GM21423 (cell line): ENCODE data around the gene GNG3.
"Not testable (repeated sequence)": the region's sequence is repeated elsewhere in the genome, so short reads cannot be mapped to it uniquely, and the experiment has no call there.

Source experiments
- ATAC-seq: cut with Tn5 transposase; IDR thresholded peaks from one replicate; pipeline ENCODE4 v1.9.1; 2021; ENCODE audit warnings: mild to moderate bottlenecking, moderate library complexity; ENCODE audit not compliant: unreplicated experiment

GNG3 gene

DNA sequence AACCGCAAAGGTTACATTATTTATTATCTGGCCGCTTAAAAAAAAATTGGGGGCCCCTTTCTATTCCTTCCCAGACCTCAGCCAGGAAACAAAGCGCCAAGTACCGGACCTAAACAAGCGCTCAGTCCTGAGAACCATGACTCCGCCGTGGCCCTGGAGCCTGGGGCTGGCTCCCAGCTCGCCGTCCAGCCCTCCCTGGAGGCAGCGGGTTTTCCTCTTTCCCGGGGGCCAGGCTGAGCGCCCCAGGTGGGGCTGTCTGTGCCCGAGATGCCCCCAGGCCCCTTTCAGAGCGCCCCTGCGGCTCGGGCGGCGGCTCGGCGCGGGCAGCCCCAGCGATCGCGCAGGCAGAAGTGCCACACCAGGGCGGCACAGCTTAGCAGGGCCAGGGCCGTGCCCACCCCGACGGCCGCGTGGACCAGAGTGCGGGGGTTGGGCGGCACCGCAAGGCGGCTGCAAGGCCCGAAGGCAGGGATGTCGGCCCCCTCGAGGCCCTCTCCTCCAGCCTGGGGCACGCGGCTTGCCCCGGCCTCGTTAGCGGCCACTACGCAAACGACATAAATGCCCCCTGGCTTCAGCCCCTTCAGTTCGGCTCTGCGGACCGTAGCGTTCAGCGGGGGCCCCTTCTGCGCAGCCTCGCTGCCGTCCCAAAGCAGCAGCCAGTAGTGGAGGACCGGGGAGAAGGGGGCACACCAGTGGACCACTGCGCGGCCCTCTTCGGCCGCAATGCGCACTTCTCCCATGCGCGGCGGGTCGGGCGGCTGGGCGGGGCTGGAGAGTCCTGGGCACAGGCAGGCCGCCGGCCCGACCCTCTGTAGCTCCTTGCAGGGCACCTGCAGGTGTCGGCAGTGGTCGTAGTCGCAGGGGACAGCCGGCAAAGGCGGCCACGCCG lies 19.7 kb upstream of the GNG3 start:
- no peak for ATAC-seq

DNA sequence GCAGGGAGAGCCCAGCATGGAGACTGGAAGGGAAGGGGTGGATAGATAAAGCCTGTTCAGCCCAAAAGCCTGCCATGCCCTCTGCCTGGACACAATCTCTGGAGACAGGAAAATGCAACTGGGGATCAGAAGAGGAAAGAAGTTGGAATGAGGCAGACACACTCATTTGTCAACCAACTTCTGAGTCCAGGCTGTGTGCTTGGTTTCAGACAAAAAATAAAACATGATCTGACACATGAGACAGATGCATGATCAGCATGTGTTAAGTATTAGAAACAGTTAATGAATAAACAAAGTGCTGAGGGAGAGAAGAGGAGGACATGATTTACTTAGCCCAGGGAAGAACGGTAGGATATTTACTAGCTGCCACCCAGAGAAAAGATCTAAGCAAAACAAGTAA lies 19.0 kb upstream of the GNG3 start:
- no peak for ATAC-seq

DNA sequence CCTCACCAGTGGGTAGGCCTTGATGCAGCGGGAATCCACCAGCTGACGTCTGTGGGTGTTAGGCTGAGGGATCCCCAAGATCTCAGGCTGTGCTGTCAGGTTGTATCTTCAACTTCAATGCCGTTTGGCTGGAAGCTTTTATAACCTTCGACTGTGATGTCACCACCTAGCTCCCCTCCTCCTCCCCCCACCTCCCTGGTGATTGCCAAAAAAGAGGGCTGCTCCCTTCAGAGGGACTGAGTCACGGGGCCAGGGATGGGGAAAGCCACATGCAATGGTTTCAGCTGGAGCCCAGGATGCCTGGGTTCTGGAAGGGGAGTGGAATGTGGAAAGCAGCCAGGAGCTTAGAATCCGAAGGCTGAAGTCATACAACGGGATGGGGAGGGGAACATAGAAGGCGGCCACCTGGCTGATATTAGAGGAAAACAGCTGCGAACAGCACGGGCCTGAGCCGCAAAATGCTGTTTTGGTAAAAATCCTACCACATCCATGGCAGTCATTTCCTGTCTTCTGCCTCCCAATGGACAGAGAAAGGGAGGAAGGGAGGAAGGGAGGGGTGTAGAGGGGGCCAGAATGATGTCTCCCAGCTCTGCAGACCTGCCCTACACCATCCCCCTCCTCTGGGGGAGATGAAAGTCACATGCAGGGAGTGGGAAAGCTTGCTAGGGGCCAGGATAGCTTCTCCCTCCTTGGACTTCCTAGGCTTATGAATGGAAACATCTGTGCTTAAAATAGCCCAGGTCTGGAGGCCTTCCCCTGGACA lies 17.9 kb upstream of the GNG3 start, which contains the start of gene LRRN4CL:
LRRN4CL (minus strand) TSS at position 110 of the 763 bp plus-strand sequence. CDS start 1,022 bp downstream, outside the sequence.
- ATAC-seq: no peak

GRCh38 chr11:62693624-62694023 lies 13.9 kb upstream of the GNG3 start:
- ATAC-seq: not testable (repeated sequence)

DNA sequence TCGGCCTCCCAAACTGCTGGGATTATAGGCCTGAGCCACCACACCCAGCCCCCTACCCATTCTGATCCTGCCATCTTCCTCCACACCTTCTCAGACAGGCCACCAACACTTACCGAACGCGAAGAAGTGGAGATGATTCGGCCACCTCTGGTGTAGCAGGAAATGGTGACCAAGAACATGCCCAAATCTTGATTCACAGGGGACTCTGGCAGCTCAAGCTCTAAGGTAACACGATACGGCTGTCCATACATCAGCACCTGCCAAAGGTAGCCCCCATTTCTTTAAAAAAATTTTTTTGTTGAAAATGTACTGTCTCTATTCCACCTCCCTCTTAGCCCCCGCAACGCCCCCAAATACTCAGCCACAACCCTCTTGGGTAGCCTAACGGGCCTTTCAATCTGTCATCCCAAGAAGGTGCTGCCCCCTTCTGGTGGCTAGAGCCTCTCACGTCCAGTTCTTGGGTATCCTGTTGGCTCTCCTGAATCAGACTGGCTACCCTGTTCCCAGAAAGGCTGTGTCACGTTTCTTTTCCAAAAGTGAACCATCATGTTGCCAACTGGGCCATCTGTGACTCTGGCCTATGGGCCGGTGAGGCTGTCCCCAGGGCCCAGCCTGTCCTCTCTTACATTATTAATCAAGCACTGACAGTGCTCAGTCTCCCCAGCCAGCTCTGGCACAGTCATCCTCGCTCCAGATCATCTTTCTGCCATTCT lies 12.9 kb upstream of the GNG3 start:
- no peak for ATAC-seq

GRCh38 chr11:62702246-62702645 lies 5.2 kb upstream of the GNG3 start:
- ATAC-seq: no peak

DNA sequence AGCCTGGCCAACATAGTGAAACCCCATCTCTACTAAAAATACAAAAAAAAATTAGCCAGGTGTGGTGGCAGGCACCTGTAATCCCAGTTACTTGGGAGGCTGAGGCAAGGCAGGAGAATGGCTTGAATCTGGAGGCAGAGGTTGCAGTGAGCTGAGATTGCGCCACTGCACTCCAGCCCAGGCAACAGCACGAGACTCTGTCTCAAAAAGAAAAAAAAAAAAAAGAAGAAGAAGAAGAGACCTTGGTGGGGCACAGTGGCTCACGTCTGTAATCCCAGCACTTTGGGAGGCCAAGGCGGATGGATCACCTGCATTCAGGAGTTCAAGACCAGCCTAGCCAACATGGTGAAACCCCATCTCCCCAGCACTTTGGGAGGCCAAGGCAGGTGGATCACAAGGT lies 3.6 kb upstream of the GNG3 start:
- ATAC-seq: not testable (repeated sequence)

DNA sequence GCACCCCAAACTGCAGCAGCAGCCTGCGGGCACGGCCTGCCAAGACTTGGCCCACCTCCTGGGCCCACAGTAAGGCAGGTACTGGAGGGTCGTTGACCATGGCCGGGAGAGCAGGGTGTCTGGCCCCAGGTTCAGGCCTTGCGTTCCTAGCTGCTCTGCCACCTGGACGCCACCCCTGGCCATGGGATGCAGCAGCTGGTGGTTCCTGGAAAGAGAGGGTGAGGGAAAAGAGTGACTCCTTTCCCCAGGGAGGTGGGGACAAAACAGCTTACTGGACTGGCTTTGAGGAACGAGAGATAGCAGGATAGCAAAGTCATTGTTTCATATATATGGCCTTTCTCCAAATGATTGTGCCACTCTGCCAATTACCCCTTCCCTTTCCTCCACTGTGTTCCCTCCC lies 2.1 kb upstream of the GNG3 start:
- ATAC-seq: no peak

- ATAC-seq: peak; percentile 51
These were observed 1.3 kb upstream of the GNG3 start for GRCh38 chr11:62705880-62706849.

GRCh38 chr11:62706850-62707247 lies 627 bp upstream of the GNG3 start:
- ATAC-seq: no peak

DNA sequence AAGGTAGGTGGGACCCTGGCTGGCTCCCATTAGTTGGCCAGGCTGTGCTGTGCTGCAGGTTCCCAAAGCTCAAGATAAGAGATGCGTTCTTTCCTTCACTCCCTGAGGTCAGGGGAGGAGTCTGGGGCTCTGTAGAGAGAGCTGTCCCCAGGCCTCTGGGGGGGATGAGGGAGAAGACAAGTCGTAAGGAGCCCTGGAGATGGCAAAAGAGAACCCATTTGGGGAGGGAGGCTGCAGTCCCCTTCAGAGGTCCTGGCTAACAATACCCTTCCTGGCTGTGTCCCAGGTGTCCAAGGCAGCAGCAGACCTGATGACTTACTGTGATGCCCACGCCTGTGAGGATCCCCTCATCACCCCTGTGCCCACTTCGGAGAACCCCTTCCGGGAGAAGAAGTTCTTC lies 916 bp downstream of the GNG3 start:
- ATAC-seq: no peak

GRCh38 chr11:62708793-62709192 lies 1.3 kb downstream of the GNG3 start:
- no peak for ATAC-seq

GRCh38 chr11:62709247-62710000 lies 1.9 kb downstream of the GNG3 start:
- ATAC-seq: peak; percentile 65

DNA sequence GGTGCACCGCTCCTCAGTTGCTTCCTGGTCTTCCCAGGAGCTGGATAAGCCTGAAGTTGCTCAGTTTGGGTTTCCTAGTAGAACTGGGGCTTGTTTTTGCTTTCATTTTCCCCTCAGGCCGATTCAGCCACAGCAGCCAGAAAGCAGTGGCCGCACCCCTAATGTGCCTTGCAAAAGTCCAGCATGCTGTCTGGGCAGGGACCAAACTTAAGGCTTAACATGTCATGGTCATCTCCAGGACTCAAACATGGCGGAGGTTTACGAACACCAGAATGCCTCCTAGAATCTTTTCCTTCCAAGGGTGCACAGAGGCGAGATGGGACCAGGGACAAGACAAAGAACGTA lies 2.5 kb downstream of the GNG3 start:
- ATAC-seq: peak; percentile 6

- no peak for ATAC-seq
These were observed 4.9 kb downstream of the GNG3 start for GRCh38 chr11:62712276-62712812.

DNA sequence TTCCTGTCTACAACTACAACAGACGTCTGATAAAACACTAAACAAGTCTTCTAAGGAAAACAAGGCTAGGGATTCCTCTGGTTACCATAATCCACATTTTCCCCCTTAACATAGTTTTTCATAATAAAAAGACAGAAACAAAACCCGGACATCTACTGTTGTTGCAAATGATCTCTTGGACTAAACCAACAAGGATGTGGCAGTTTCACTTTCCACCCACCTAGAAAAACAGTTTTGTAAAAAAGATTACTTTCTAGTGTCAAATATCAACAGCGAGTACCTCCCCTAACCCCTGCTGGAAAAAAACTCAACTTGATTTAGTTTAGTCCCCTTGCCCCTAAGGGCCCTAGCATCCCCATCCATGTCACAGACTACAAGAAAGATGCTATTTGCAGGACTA lies 5.4 kb downstream of the GNG3 start:
- ATAC-seq: no peak

GRCh38 chr11:62713343-62713742 lies 5.9 kb downstream of the GNG3 start:
- ATAC-seq: no peak

DNA sequence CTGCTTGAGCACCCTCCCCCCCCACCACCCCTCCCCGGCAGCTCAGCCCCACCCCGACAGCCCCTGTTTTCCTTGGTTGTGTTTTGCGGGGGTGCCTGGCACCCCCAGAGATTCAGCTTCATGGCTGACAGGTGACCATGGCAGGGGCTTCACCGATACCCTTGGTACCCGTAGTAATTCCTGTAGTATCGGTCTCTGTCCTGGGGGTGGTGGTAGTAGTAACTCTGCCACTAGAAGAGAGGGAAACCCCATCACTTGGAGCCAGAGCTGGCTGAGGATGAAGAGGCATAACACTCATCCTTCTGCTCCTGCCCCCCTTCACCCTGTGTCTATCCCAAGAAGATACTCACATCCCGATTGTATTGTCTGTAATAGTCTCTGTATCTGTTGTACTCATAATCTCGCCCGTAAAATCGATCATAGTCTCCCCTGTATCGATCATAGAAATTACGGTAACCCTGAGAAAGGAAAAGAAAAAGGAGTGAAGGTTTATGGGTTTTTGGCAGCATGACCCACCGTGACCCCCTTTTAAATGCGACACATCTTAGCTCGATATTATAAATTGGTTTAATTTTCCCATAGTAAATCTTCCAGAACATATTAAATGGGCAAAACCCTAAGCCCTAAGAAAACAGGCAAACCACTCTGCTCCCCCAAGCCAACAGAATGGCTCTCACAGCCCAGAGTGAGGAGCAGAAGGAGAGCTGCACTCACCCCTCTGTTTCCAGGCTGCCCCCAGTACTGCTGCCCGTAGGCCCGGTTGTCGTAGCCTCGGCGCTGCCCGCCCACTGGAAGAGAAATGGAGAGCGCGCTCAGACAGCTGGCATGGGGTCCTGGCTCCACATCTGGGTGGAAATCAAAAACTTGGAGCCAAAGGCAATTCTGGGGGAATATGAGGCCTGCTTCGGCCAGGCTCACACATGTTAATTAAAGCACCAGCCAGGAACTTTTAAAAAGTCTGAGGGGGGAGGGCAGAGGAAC lies 8.0 kb downstream of the GNG3 start:
- ATAC-seq: no peak
